NB4 (cell line): ENCODE results near the gene IL17RD.

Source experiments
- DNase-seq: peaks from one replicate; pipeline ENCODE4 v3.0.0; 2010; ENCODE audit warnings: low read depth
- H3K4me3 ChIP-seq: one replicate; pipeline ENCODE4 v1.5.1; 2011; ENCODE audit warnings: mild to moderate bottlenecking, low read depth, low read length, moderate library complexity
- CTCF ChIP-seq: IDR thresholded peaks from one replicate; pipeline ENCODE4 v1.5.1; 2012; ENCODE audit warnings: low read depth, low read length
- MAX ChIP-seq: IDR thresholded peaks from 2 replicates; pipeline ENCODE4 v1.6.1; 2011; ENCODE audit warnings: low read depth, low read length
- MYC ChIP-seq: IDR thresholded peaks from 2 replicates; pipeline ENCODE4 v1.6.1; 2011; ENCODE audit warnings: low read depth, low read length
- POLR2A ChIP-seq: IDR thresholded peaks from 2 replicates; pipeline ENCODE4 v1.6.1; 2011; ENCODE audit warnings: mild to moderate bottlenecking; ENCODE audit not compliant: insufficient read length; ENCODE audit errors: extremely low read depth

IL17RD gene

GRCh38 chr3:57145852-57146251 lies 19.3 kb downstream of the IL17RD start:
- H3K4me3 ChIP-seq = no peak overlapping the region
- TF ChIP-seq MYC = no peak
- TF ChIP-seq MAX = no peak
- TF ChIP-seq POLR2A = no peak
- no peak for TF ChIP-seq CTCF

GRCh38 chr3:57144952-57145351 lies 20.2 kb downstream of the IL17RD start:
- no peak for TF ChIP-seq CTCF
- no peak for TF ChIP-seq POLR2A
- TF ChIP-seq MAX = no peak
- TF ChIP-seq MYC = no peak
- DNase-seq = no peak
- no peak overlapping the region for H3K4me3 ChIP-seq

More at GRCh38 chr3:57145852-57146251, 19.3 kb downstream of the IL17RD start:
- DNase-seq = no peak

GRCh38 chr3:57143886-57144459 lies 21.2 kb downstream of the IL17RD start:
- H3K4me3 ChIP-seq = no peak overlapping the region
- no peak for TF ChIP-seq MAX
- TF ChIP-seq CTCF = no peak
- no peak for TF ChIP-seq MYC
- no peak for TF ChIP-seq POLR2A
- no peak for DNase-seq

- TF ChIP-seq MAX = no peak
- DNase-seq = no peak
- no peak overlapping the region for H3K4me3 ChIP-seq
Measured at GRCh38 chr3:57142411-57142723, 22.8 kb downstream of the IL17RD start.

GRCh38 chr3:57141719-57142410 lies 23.3 kb downstream of the IL17RD start:
- DNase-seq = no peak
- H3K4me3 ChIP-seq = no peak overlapping the region
- TF ChIP-seq MAX (no peak), CTCF (no peak), POLR2A (no peak), MYC (no peak)

GRCh38 chr3:57140894-57141293 lies 24.3 kb downstream of the IL17RD start:
- DNase-seq = no peak
- no peak for TF ChIP-seq POLR2A
- TF ChIP-seq CTCF = no peak
- no peak for TF ChIP-seq MAX
- no peak for TF ChIP-seq MYC
- H3K4me3 ChIP-seq = no peak overlapping the region
